Measurements from ENCODE around the gene EPRS1. TPM values are rescaled to one million over a fixed set of nuclear protein-coding genes. Genes with fewer than 3 reads are reported as not detected.
A peak's percentile ranks its signal among the peaks of the same experiment; 100 is the strongest.

The EPRS1 gene
- total and polyA plus RNA-seq, 2 of the 13 experiments (the other 11 are each of a cell fraction or from before 2014, with no cell fraction given): 86.1 to 124 TPM

DNA sequence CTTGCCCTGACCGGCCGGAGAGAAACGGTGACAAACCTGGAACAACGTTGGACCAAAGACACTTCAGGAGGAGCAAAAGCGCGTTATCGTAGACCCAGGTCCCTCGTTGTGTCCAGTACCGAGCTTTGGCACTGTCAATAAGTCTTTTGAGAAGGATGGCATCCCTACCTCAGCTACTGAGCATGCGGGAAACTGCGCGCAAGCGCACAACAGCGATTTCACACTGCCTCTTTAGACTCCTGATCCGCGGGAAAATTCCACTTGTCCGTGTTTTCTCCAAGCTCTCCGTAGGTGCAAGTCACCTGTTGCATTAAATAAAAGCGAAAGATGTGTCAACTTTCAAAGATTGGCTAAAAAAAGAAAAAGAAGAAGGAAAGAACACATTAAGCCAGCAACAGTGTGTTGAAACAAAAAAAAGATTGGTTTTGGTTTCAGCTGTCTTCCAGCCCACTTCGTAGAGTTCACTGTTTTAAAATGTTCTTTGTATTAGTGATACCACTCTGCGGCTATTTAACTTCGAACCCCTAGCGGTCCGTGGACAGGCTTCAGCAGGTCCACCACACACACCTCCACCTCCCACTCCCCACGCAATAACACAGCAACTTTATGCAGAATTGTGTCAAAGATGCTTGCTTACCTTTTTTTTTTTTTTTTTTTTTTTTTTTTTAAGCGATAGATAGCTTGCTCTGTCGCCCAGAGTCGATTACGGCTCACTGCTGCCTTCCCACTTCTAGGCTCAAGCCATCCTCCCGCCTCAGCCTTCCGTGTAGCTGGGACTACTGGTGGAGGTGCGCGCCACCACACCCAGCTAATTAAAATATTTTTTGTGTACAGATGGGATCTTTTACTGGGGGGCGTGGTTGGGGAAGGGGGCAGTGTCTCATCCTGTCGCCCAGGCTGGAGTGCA lies 43.6 kb upstream of the EPRS1 start, which contains the start of gene BPNT1 (continued):
- TF ChIP-seq, protein P1, sequence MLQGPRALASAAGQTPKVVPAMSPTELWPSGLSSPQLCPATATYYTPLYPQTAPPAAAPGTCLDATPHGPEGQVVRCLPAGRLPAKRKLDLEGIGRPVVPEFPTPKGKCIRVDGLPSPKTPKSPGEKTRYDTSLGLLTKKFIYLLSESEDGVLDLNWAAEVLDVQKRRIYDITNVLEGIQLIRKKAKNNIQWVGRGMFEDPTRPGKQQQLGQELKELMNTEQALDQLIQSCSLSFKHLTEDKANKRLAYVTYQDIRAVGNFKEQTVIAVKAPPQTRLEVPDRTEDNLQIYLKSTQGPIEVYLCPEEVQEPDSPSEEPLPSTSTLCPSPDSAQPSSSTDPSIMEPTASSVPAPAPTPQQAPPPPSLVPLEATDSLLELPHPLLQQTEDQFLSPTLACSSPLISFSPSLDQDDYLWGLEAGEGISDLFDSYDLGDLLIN (CRISPR knock-in tag; IDR thresholded peaks at IDR 0.05; ENCODE audit: borderline replicate concordance): no peak
- peak; percentile 38; the same call in 1 of the 2 replicates for TF ChIP-seq ZNF788 (CRISPR knock-in tag; IDR thresholded peaks at IDR 0.05; ENCODE audit: borderline replicate concordance)
- TF ChIP-seq, protein P2, sequence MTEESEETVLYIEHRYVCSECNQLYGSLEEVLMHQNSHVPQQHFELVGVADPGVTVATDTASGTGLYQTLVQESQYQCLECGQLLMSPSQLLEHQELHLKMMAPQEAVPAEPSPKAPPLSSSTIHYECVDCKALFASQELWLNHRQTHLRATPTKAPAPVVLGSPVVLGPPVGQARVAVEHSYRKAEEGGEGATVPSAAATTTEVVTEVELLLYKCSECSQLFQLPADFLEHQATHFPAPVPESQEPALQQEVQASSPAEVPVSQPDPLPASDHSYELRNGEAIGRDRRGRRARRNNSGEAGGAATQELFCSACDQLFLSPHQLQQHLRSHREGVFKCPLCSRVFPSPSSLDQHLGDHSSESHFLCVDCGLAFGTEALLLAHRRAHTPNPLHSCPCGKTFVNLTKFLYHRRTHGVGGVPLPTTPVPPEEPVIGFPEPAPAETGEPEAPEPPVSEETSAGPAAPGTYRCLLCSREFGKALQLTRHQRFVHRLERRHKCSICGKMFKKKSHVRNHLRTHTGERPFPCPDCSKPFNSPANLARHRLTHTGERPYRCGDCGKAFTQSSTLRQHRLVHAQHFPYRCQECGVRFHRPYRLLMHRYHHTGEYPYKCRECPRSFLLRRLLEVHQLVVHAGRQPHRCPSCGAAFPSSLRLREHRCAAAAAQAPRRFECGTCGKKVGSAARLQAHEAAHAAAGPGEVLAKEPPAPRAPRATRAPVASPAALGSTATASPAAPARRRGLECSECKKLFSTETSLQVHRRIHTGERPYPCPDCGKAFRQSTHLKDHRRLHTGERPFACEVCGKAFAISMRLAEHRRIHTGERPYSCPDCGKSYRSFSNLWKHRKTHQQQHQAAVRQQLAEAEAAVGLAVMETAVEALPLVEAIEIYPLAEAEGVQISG (CRISPR knock-in tag; IDR thresholded peaks at IDR 0.05): peak; percentile 66
- TF ChIP-seq ZKSCAN5 (CRISPR knock-in tag; IDR thresholded peaks at IDR 0.05): no peak
- peak; percentile 36; the same call in 1 of the 2 replicates for TF ChIP-seq ZFX (CRISPR knock-in tag; IDR thresholded peaks at IDR 0.05; ENCODE audit: low read depth)
- TF ChIP-seq GABPA (IDR thresholded peaks at IDR 0.05; ENCODE audit: low read depth, low read length): no peak
- TF ChIP-seq GABPA (CRISPR knock-in tag; IDR thresholded peaks at IDR 0.05; ENCODE audit: low read depth): peak; percentile 80
- TF ChIP-seq ZNF75D (CRISPR knock-in tag; IDR thresholded peaks at IDR 0.05; ENCODE audit: borderline replicate concordance): no peak
- TF ChIP-seq RAD51 (IDR thresholded peaks at IDR 0.05; ENCODE audit: borderline replicate concordance): peak; percentile 16; the same call in 1 of the 2 replicates
- TF ChIP-seq, protein P3, sequence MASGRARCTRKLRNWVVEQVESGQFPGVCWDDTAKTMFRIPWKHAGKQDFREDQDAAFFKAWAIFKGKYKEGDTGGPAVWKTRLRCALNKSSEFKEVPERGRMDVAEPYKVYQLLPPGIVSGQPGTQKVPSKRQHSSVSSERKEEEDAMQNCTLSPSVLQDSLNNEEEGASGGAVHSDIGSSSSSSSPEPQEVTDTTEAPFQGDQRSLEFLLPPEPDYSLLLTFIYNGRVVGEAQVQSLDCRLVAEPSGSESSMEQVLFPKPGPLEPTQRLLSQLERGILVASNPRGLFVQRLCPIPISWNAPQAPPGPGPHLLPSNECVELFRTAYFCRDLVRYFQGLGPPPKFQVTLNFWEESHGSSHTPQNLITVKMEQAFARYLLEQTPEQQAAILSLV (CRISPR knock-in tag; IDR thresholded peaks at IDR 0.05; ENCODE audit: borderline replicate concordance): no peak
- TF ChIP-seq ELF3 (CRISPR knock-in tag; IDR thresholded peaks at IDR 0.05): no peak
- TF ChIP-seq ERF (CRISPR knock-in tag; IDR thresholded peaks at IDR 0.05): peak; percentile 43; the same call in 1 of the 2 replicates
- no peak for TF ChIP-seq CBX5 (CRISPR knock-in tag; IDR thresholded peaks at IDR 0.05; ENCODE audit: borderline replicate concordance)
- 0 out of 2 replicates have a peak, but pooled peaks have one; percentile 13 for TF ChIP-seq ZBTB21 (CRISPR knock-in tag; IDR thresholded peaks at IDR 0.05)
